DMS153 treated with DMSO at 0.1 percent for 48 hours (cell line): ENCODE results near the gene PCNT.

Source experiments
- DNase-seq: peaks from one replicate; lab custom pipeline; 2025; ENCODE audit not compliant: unreplicated experiment; lab: John Stamatoyannopoulos, UW

PCNT gene

DNA sequence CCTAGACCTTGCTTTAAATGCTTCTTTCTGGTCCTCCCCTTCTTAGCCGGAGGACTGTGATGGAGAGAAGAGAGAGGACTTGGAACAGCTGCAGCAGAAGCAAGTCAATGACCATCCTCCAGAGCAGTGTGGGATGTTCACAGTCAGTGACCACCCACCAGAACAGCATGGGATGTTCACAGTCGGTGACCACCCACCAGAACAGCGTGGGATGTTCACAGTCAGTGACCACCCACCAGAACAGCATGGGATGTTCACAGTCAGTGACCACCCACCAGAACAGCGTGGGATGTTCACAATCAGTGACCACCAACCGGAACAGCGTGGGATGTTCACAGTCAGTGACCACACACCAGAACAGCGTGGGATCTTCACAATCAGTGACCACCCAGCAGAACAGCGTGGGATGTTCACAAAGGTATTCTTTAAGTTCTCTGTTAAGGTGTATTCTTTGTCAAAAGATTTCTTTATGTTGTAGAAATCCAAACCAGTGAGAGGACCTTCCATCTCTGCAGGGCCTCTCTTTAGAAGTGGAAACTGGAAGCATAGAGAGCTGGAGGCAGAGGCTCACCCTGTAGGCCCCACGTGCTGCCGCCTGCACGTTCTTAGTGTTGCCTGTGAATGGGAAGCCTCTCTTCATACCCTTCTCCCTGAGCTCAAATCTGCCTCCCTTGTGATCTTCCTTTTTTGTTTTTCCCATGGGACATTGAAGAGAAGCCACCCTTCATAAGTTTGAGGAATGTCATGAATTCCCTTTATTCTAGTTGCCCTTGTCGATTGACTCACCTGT is 10.6 kb downstream of the PCNT start:
- DNase-seq, result no peak

DNA sequence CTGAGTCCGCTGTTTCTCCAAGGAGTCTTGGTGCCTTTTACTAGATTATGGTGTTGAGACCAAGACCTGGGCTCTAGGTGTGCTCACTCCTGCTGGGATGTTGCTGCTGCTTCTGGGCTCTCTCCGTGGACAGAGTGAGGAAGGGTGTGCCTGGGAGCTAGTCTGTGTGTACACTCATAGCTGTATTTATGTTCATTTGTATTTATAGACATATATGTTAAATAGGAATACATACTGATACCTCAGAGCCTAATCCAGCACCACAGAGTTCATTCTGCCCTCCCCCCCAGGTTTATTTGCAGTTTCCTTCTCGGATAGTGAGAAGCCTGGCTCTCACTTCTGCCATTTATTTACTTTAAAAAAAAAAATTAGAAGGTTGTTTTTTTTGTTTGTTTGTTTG is 12.6 kb downstream of the PCNT start:
- DNase-seq, result no peak

DNA sequence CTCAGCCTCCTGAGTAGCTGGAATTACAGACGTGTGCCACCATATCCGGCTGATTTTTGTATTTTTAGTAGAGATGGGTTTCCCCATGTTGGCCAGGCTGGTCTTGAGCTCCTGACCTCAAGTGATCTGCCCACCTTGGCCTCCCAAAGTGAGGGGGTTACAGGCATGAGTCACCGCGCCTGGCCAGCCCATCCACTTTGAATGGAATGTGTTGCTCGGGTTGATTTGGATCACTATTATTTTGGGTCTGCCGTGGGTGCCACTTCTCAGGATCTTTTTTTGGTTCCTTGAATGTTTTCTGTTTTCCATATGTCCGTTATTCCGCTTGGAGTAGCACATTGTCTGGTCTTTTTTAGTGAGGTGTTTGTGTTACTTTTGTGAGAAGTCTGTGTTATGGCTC is 17.0 kb downstream of the PCNT start:
- DNase-seq, result no peak

DNA sequence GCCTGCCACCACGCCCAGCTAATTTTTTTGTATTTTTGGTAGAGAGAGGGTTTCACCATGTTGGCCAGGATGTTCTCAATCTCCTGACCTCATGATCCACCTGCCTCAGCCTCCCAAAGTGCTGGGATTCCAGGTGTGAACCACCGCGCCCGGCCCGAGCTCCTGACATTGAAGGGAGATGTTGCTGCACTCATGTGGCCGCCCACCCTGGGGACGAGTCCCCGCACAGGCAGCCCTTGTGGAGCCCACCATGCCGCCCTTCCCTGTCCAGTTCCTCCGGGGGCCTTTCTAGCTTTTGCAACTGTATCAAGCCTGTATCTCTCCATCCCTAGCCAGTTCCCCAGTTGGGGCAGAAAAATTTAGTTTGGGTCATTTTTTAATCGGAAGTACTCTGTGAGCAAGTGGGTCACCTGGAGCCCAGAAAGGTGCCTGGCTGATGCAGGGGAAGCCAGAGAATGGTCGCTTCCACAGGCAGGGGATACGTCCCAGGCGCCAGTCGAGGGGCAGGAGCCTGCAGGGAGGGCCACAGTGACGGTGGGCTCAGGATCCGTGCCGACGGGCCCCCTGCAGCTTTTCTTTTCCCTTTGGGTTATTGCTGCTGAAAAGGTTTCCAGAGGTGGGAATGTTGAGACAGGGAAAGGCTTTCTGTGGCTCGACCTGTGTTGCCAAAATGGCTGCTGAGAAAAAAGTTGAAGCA is 20.4 kb downstream of the PCNT start:
- DNase-seq, result no peak

DNA sequence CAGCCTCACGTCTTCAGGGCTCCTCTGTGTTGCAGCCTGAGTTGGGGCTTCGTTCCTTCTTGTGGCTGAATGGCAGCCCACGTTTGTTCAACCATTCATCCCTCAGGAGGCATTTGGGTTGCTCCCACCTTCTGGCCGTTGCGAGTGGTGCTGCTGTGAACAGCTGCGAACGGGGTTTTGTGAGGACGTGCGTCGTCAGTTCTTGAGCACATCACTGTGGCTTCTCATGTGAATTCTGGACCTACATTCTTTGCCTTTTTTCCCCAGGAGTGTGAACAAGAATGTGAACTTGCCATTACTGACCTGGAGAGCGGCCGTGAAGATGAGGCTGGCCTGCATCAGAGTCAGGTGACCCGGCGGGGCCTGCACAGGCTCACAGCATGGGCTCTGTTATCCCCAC is 21.9 kb downstream of the PCNT start:
- DNase-seq, result no peak

DNA sequence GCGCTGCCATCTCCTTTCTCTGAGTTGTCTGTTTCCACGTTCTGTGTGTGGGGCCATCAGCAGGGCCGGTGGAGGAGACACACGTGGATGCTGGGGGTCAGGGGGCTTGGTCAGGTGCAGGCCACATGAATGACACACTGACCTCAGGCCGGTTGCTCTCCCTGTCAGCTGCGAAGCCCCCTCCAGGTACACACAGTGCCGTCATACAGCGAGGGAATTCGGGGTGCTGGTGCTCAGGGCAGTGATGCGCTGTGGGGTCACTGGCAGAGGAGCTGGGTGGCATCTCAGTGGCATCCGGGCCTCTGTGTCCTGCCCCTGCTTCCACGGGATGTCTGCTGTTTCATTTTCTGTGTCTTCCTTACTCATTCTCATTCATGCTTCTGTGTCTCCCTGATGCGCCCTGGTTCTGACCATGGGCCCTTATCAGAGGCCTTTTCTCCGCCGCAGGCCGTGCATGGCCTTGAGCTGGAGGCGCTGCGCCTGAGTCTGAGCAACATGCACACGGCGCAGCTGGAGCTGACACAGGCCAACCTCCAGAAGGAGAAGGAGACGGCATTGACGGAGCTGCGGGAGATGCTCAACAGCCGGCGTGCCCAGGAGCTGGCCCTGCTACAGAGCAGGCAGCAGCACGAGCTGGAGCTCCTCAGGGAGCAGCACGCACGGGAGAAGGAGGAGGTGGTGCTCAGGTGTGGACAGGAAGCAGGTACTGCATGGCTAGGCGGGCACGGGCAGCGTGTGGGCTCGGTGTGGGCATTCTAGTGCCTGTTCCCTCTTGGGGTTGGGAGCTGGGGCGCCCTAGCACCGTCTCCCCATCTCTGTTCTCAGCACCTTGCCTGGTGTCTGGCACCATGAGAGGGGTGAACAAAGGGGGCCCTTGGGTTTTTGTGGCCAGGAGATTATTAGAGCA is 22.6 kb downstream of the PCNT start:
- DNase-seq, result no peak

DNA sequence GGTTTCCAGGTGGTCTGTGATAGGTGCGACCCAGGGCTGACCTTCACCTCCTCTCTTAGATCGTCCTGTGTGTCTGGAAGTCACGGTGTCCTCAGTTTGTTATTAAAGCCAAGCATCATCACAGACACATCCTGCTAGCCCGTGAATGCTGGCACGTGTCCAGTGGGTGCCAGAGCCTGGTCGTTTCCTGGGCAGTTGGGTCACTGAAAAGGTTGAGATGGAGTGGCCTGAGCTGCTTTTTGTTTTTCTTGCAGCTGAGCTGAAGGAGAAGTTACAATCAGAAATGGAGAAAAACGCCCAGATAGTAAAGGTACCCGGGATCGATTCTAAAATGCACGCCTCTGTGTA is 23.2 kb downstream of the PCNT start:
- no peak for DNase-seq

DNA sequence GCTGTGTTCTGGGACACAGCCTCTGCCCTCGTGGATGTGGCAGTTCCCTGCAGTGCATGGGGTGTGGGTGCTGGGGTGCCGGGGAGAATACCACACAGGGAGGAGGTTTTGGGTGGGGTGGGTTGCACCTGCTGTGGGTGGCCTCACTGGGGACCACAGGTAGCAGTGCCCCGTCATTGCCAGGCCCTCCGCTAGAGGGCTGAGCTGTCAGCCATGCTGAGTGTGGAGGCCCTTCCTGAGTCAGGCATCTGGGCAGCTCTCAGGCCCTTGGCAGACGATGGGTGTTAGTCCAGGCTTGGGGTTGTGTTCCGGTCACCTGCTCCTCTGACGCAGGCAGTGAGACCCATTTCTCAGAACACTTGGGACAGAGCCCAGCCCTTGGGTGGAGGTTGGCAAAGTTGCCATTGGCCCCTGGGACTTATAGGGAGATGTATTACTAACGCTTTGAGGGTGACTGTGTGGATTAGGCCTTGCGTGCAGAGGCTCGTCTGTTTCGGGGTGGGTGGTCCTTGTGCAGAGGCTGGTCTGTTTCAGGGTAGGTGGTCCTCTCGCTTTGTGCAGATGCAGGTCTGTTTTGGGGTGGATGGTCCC is 23.9 kb downstream of the PCNT start:
- no peak for DNase-seq

DNA sequence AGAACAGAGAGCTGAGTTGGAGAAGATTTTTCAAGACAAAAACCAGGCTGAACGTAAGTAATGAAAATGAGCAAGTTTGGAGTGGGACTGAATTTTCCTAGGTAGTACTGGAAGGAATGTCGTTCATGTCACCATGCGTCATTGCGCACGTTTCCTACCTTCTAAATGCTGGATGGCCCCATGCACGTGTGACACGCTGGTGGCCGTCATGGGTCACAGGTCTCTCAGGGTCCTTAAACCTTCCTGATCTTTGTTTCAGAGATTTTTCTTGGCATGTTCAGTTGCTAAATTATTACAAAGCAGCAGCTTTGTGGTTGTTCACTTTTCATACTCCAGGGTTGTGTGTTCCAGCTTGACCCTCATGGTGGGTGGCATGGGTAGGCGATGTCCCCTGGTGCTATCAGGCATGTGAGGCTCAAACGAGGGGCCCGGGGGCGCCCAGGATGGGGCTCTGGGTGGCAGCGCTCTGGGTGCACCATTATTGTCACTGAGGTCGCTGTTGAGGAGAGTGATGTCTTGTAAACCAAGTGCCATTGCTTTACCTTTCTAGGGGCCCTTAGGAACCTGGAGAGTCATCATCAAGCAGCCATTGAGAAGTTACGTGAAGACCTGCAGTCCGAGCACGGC is 25.3 kb downstream of the PCNT start:
- no peak for DNase-seq

DNA sequence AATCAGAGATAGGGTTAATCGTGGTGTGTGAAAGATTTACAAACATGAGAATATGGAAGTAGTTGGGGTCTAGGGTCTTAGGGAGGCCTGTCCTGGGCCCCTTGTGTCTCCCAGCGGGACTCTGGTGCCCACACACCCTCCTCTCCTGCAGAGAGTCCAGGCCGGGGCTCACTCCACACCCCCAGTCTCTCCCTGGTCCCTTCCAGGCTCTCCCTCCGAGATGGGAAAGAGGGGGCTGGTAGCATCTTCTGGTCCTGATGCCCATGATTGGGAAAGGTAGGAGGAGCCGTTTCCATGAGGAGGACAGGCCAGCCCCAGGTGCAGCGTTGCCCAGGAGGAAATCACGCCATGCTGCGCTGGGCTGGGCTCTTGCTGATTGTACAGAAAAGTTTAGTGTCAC is 26.6 kb downstream of the PCNT start:
- no peak for DNase-seq

DNA sequence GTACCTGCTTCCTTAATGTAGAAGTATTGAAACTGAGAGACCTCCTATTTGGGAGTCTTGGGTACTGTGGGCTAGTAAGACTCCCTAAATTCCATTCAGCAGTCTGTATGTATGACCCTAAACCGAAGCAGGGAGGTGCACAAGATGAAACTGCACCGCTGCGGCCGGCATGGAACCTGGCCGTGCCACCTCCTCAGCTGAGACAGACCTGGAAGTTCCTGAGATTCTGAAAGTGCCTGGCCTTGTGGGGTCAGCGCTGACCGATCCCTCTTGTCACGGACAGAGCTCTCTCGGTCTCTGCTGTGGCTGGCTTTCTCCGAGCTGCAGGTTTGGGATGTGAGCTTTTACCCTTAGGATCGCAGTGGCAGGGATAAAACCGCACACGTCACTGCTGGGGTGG is 27.0 kb downstream of the PCNT start:
- DNase-seq, result no peak

DNA sequence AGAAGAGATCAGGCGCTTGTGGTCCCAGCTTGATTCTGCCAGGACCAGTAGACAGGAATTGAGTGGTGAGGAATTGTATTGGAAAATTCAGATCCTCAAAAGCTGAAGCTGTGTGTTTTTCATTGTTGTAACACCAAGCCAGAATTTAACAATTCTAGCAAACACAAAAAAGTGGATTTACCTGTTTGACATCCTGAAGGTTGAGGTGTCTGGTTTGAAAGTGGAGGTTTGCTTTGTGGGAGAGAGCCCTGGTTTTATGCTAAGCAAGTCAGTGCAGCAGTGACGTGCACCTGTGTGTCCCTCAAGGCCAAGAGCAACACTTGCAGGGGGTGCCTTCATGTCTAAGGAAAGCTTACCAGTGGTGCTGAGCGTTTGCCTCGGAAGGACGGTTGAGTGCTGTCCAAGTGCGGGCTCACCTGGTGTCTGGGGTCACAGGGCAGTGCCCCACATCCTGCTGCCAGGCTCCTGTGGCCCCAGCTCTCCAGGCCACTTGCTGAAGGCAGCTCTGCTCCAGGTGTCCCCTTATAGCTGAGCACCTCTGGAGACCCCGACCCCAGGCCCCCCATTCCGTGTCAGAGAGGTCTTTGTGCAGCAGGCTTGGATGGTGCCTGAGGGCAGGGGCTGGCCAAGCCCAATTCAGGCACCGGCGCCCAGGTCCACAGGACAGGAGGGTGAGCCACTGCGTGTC is 27.7 kb downstream of the PCNT start:
- no peak for DNase-seq

DNA sequence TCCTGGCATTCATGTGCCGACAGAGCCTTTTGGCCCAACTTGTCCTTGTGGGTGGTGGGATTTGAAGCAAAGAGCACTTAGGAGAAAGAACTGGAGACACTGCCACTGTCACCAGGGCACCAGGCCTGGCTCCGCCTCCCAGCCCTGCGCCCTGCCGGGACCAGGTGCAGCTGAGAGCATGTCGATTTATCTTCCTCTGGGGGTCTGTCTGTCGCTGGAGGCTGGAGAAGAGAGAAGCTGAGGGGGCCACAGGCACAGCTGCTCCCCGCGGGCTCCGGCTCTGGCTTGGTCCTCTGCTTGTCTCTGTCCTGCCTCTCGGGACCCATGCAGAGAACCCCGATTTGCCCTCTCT is 28.2 kb downstream of the PCNT start:
- DNase-seq, result no peak

DNA sequence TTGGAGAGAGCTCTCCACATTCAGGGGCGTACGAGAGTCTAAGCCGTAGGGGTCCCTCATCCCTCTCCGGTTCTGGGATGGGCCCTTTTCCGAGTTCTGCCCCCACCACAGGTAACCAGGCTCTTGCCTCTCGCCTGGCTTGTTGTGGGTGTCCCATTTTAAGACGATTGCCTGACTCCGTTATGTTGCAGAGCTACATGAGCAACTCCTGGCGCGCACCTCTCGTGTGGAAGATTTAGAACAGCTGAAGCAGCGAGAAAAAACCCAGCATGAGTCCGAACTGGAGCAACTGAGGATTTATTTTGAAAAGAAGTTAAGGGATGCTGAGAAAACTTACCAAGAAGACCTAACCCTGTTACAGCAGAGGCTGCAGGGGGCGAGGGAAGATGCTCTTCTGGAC is 29.0 kb downstream of the PCNT start:
- DNase-seq, result no peak

DNA sequence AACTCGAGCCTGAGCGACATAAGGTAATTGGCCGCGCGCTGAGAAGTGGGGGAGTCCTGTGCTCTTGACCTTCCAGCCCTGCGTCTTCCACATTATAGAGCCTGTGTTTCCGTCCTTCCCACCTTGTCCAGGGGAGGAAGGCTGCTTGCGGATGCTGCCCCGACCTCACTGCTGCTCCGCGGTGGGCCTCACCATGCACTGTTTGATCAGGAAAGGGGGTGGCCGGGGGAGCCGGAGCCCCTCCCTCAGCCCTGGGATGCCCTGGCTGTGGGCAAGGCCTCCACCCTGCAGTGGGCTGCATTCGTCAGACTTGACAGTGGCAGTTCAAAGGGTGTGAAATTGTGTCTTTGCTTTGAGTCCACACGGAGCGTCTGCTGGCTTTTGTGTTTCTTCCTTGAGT is 30.1 kb downstream of the PCNT start:
- no peak for DNase-seq

DNA sequence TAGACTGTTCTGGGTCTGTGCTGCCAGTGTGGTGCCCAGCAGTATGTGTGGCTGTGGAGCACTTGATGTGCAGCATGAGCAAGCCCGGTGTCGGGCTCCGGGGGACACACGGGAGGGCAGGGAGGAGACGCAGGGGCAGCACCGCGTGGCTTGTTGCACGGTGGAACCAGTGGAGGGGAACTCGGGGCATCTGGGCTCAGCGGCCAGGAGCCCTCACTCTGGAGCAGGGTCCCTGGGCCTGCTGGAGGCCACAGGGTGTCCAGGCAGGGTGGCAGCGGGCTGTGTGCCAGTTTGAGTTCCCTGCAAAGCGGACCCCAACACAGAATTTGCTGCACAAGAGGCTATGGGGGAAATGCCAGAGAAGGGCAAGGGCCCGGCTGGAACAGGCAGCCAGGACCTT is 30.6 kb downstream of the PCNT start:
- DNase-seq, result no peak

DNA sequence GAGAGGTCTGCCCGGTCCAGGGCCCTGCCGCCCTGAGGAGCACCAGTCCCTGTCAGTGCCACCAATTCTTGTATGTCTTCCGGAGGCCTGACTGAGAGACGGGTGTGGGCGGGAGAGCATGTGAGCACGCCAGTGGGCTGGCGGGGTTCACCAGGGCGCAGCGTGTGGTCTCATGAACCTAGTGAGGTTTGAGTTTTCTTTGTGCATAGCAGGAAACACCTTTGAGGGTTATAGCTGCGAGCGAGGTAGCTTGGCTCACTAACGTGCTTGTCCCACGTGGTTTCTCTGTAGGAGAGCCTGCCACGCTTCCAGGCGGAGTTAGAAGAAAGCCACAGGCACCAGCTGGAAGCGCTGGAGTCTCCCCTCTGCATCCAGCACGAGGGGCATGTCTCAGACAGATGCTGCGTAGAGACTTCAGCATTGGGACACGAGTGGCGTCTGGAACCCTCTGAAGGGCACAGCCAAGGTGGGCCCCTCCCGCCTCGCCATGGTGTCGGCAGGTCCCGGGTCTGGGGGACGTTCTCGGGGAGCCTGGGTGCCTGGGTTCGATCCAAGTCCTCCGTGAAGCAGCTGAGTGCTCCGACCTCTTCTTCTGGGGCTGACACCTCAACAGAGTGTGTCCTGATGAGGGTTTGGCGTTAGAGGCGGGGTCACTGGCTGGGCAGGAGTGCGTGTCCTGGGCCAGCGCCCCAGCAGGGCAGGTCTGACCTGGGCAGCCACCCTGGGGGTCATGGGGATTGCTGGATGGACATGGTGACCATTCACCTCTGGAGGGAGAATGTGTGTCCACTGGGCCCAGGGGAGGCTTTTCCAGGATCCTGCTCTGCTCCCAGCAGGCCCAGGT is 31.4 kb downstream of the PCNT start:
- DNase-seq, result no peak

DNA sequence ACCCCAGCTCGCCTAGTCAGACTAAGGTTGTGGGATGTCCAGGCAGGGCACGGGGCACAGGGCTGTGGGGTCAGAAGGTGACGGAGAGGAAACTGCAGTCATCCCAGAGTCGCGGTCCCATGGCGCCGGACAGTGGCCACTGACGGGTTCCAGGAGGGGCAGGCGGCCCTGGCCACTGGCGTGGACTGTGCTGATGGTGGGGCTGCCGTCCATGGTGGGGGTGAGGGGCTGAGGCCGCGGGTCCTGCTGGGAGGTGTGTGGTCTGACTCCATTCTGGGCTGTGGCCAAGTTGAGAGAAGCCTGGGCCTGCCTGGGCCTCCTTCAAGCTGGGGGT is 32.0 kb downstream of the PCNT start:
- DNase-seq, result no peak

DNA sequence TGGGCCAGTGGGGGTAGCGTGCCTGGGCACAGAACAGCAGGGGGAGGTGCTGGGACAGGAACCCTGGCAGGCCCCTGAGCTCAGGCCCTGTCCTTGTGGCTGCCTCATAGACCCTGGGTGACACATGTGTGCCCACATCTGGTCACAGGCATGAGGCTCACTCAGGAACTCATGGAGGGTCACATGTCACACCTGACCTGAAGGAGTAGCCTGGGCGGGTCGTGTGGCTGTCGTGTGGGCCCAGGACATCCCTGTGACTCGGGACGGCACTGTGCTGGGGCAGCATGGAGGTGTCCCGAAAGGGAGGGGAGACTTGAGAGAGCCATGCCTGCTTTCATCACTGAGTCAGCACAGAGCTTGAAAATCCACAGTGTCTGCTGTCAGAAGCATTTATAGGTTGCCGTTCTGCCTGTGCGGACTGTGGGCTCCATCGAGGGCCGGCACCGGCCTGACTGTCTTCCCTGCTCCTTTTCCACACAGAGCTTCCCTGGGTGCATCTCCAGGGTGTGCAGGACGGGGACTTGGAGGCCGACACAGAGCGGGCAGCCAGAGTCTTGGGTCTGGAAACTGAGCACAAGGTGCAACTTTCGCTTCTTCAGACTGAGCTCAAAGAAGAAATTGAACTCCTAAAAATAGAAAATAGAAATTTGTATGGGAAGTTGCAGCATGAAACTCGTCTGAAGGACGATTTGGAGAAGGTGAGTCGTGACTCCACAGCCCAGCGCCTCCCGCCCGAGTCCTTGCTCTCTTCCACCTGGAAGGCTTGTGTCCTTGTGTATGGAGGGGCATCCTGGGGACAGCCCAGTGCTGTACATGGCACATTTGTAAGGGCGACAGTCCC is 32.8 kb downstream of the PCNT start:
- no peak for DNase-seq
